GM18507 (cell line): ENCODE data around the gene MBD5.
A peak's percentile ranks its signal among the peaks of the same experiment; 100 is the strongest.
"Not testable (repeated sequence)": the region's sequence is repeated elsewhere in the genome, so short reads cannot be mapped to it uniquely, and the experiment has no call there.

Experiments
- DNase-seq: peaks from one replicate; pipeline ENCODE4 v3.0.0; 2011; ENCODE audit warnings: low read depth; ENCODE audit not compliant: insufficient read length; ENCODE audit errors: extremely low spot score
- FAIRE-seq: peaks from 2 replicates; lab custom pipeline; 2011; peaks lifted over from hg19 to GRCh38; lab: Jason Lieb, UNC

The MBD5 gene

DNA sequence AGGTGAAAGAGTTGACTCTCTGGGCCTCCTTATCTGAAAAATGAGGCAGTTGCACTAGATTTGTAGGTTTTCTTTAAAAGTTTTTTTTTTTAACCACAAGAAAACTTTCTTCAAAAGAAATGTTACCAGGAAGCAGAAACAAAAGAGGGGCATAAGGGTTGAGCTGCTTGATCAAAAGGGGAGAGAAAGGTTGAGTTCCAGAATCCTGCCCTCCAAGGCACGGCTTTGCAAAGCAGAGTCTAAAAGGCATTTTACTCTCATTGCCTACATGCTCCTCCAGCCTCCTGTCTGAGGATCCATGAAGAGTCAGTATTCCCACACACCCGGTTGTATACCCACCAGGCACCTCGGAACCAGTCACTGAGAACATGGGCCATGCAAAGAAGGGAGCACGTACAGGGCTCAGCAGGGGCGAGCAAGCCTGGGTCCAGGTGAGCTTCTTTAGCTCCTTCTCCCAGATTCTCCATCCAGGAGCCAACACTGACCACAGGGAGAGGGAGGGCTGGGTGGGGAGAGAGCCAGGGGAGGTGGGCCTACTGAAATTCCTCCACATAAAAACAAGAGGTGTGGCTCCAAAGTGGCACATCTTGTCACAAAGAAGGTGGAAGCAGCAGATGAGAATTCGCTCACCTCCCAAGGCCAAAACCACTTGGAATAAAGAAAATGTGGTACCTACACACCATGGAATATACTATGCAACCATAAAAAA lies 507.6 kb downstream of the MBD5 start:
- FAIRE-seq (no peak), DNase-seq (no peak)

- FAIRE-seq: no peak
Observed at GRCh38 chr2:148529745-148530144, 508.9 kb downstream of the MBD5 start.

DNA sequence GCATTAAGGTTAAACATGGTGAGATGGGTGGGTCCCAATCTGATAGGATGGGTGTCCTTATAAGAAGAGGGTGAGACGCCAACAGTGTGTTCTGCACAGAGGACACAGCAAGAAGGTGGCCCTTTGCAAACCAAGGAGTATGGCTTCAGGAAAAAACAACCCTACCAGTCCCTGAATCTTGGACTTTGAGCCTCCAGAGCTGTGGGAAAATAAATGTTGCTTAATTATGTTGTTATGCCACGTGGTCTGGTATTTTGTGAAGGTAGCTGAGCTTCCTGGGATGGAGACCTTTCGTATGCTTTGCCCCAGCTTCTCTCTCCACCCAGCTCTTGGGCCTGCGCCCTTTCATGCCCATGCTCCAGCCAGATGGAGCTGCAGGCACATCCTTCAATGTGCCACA lies 509.5 kb downstream of the MBD5 start:
- FAIRE-seq (no peak), DNase-seq (no peak)

More at GRCh38 chr2:148529745-148530144, 508.9 kb downstream of the MBD5 start:
- no peak for DNase-seq

GRCh38 chr2:148531235-148531634 lies 510.3 kb downstream of the MBD5 start:
- no peak for FAIRE-seq
- DNase-seq: no peak

GRCh38 chr2:148531669-148532428 lies 511.0 kb downstream of the MBD5 start:
- no peak for FAIRE-seq
- no peak for DNase-seq

DNA sequence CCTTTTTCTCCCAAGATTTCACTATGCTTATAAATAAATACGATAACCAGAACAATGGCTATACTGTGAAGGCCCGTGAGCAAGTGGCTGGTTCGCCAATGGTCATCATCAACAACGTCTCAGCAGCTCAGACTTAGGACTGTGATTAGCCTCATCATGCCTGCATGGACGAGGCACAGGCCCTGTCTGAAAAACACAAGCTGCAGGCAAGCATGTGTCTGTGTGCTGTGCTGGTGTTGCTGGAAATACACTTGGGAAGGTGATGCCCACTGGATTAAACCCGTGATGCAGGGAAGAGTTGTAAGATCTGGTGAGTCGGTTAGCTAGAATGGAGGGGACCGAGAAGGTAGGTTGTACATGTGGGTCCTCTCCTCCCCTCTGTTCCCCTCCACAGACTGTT lies 512.1 kb downstream of the MBD5 start:
- DNase-seq (no peak), FAIRE-seq (no peak)

GRCh38 chr2:148533685-148534084 lies 512.8 kb downstream of the MBD5 start:
- FAIRE-seq: no peak

DNA sequence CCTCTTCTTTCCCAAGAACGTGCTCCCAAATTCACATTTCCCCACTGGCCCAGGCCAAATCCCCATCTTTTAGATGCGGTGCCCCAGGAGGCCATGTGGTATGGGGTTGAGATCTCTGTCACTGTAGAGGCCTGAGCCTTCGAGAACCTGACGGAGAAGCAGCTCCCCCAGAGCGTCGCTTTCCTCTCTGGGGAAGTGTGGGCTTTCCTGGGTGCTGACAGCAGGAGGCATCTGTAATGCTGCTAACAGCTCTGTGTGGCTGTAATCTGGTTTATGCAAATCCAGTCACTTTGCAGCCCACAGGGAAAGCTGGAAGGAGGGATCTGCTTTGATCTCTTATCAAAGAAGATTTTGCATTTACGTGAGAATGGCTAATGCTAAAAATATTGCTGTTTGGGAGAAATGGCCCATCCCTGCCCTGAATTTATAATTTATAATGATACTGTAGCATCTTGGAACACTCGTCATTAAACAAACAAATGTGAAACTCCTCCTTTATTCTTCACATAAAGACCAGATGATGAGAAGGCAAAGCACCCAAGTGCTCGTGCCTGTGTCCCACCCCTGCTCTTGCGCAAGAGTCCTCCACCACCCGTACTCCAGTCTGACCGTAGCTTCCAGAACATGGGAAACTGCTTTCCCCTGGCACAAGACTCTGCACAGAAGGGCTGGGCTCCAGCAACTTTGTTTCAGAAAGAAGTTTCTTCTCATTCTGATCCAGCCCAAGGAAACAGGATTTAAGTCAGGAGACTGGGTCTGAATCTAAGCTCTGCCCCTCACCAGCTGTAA lies 513.7 kb downstream of the MBD5 start:
- FAIRE-seq: no peak
- no peak for DNase-seq

More at GRCh38 chr2:148533685-148534084, 512.8 kb downstream of the MBD5 start:
- DNase-seq: no peak

GRCh38 chr2:148538375-148538774 lies 517.5 kb downstream of the MBD5 start:
- DNase-seq (no peak), FAIRE-seq (no peak)

GRCh38 chr2:148540022-148540421 lies 519.1 kb downstream of the MBD5 start:
- FAIRE-seq (no peak), DNase-seq (no peak)

GRCh38 chr2:148541792-148542191 lies 520.9 kb downstream of the MBD5 start:
- DNase-seq: no peak
- FAIRE-seq: no peak

- FAIRE-seq (no peak), DNase-seq (no peak)
Observed at GRCh38 chr2:148542614-148543013, 521.7 kb downstream of the MBD5 start.

DNA sequence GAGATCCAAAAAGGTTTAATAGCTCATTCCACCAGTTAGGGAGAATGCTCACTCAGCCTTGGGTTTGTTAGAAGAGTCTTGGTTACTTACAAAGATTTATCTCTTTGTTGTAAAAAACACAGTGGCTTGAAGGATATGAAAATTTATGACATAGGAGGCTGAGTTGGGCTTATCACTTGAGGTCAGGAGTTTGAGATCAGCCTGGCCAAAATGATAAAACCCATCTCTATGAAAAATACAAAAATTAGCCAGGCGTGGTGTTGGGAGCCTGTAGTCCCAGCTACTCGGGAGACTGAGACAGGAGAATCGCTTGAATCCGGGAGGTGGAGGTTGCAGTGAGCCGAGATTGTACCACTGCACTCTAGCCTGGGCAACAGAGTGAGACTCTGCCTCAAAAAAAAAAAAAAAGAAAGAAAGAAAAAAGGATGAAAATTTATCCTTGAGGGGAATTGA lies 522.2 kb downstream of the MBD5 start:
- DNase-seq, FAIRE-seq: not testable (repeated sequence)

- FAIRE-seq (no peak), DNase-seq (no peak)
Observed at GRCh38 chr2:148545390-148546256, 524.7 kb downstream of the MBD5 start.

- FAIRE-seq: no peak
- no peak for DNase-seq
Observed at GRCh38 chr2:148546270-148546669, 525.4 kb downstream of the MBD5 start.

GRCh38 chr2:148548716-148549400 lies 528.0 kb downstream of the MBD5 start:
- DNase-seq (no peak), FAIRE-seq (no peak)

DNA sequence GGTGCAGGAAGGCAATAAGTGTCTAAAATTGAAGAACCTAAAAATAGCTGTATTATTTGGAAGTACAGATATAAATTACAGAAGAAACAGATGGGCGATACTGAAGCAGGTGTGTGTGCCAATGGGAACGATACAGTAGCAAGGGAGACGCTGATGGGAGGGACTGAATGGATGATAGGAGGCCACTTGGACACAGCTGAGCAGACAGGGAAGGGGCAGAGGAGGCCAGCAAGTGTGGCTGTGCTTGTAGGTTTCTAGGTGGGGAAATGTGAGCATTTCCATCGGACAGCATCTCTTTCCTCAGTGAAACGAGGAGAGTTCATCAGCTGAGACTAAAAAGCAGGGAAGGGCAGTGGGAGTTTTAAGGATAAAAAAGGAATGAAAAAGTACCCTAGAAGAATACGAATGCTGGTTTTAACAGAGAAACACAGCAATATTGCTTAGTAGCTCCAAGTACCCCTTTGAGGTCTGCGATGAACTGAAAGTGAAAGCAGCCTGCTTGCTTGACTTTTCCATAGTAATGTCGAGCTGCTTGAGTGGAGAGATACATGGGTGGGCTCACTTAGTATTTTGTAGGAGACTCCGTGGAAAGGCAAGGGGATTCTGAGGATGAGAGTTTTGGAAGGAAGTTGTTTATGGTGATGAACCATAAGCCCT lies 531.9 kb downstream of the MBD5 start:
- FAIRE-seq (peak; percentile 39), DNase-seq (no peak)

DNA sequence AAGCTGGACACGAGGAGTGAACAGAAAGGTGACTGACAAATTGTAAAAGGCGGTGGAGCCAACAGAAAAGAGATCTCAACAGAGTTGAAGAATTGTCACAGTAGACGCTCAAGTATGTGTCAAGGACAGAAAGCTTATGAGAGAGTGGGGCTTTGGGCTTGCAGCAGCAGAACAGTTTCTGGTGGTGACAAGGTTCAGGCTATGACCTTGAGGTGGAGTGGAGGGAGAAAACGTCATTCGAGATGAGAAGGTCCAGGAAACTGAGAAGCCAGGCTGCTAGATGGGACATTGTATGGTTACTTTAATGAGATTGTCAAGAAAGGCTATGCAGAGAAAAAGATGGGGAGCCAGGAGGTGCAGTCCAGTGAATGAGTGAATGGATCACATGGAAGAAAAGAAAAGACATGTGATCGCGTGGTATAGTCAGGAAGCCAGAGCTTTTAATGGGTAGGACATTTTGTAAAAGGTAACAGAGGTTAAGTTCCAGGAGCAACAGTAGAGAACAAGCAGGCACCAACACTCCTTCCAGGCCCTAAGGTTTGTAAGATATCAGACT lies 532.5 kb downstream of the MBD5 start:
- DNase-seq: no peak
- FAIRE-seq: peak; percentile 63
